ENCODE measurements around the gene SRRM5. TPM values are rescaled to one million over a fixed set of nuclear protein-coding genes. Genes with fewer than 3 reads are reported as not detected.

Gene SRRM5
- total RNA-seq, 1 donor from 2014 or later, result not detected

DNA sequence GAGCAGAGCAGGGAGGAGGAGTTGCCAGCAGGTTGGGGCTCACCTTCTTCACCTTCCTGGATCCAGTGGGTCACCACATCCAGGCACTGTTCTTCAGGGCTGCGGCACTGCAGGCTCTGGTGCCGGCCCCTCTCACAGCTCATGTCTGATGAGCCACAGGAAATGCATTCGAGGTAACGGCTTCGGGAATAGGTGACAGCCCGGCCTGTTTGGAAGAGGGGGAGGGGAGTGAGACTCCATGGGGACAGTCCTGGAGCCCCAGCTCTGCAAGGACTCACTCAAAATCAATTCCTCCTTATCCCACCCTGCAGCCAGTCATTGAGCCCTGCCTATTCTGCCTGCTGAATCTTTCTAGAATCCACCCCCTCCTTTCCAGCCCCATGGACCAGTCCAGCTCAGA is 44.5 kb downstream of the SRRM5 start:
- H3K36me3 ChIP-seq (ENCODE audit: control insufficient read depth, insufficient read depth, low read length), result peaks cover 11% of the 10 kb centered on the region
- no peak for DNase-seq (ENCODE audit: low read depth)
- H3K27me3 ChIP-seq (ENCODE audit: control insufficient read depth, insufficient read depth, low read length), result no peaks in the 10 kb centered on the region
- TF ChIP-seq, protein P1, sequence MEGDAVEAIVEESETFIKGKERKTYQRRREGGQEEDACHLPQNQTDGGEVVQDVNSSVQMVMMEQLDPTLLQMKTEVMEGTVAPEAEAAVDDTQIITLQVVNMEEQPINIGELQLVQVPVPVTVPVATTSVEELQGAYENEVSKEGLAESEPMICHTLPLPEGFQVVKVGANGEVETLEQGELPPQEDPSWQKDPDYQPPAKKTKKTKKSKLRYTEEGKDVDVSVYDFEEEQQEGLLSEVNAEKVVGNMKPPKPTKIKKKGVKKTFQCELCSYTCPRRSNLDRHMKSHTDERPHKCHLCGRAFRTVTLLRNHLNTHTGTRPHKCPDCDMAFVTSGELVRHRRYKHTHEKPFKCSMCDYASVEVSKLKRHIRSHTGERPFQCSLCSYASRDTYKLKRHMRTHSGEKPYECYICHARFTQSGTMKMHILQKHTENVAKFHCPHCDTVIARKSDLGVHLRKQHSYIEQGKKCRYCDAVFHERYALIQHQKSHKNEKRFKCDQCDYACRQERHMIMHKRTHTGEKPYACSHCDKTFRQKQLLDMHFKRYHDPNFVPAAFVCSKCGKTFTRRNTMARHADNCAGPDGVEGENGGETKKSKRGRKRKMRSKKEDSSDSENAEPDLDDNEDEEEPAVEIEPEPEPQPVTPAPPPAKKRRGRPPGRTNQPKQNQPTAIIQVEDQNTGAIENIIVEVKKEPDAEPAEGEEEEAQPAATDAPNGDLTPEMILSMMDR (IDR thresholded peaks at IDR 0.05; ENCODE audit: insufficient read depth, low read length, severe bottlenecking), result no peak
- no peak overlapping the region for H3K4me3 ChIP-seq (ENCODE audit: low read depth, low read length)
- FAIRE-seq, result no peak

DNA sequence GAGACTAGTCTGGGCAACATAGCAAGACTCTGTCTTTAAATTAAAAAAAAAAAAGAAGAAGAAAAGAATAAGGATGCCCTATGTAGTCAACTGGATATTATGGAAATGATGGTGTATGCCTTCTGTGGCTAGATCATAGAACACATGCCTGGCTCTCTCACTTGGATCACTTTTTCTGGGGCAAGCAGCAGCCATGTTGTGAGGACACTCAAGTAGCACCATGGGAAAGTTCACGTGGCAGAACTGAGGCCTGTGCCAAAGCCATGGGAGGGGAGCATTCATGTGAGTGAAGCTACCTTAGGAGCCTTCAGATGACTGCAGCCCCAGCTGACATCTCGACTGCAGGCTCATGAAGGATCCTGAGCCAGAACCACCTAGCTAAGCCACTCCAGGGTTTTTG is 46.1 kb downstream of the SRRM5 start:
- H3K27me3 ChIP-seq (ENCODE audit: control insufficient read depth, insufficient read depth, low read length), result no peaks in the 10 kb centered on the region
- DNase-seq (ENCODE audit: low read depth) (no peak), FAIRE-seq (no peak)
- H3K36me3 ChIP-seq (ENCODE audit: control insufficient read depth, insufficient read depth, low read length), result peaks cover 11% of the 10 kb centered on the region
- no peak overlapping the region for H3K4me3 ChIP-seq (ENCODE audit: low read depth, low read length)
- TF ChIP-seq, protein P1 (IDR thresholded peaks at IDR 0.05; ENCODE audit: insufficient read depth, low read length, severe bottlenecking), result no peak

DNA sequence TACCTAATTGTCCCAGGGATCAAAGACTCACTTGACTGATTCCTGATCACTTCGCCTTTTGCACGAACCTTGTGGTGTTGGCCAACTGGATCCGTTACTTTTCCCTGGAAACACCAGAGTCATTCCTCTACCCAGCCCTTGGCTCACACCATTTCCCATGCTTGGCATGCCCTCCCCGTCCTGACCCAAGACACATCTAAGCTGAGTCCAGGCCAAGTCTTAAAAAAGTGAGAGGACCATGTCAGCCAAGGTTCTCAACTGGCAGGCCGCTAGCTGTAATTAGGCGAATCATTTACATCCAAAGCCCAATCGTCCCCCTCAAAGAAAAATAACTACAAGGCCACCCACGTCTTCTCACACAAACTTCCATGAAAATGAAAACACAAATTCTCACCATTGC is 46.6 kb downstream of the SRRM5 start:
- DNase-seq (ENCODE audit: low read depth) (no peak), FAIRE-seq (no peak)
- Histone ChIP-seq H3K4me3 (ENCODE audit: low read depth, low read length) (no peak overlapping the region), H3K27me3 (ENCODE audit: control insufficient read depth, insufficient read depth, low read length) (no peaks in the 10 kb centered on the region), H3K36me3 (ENCODE audit: control insufficient read depth, insufficient read depth, low read length) (peaks cover 11% of the 10 kb centered on the region)
- TF ChIP-seq, protein P1 (IDR thresholded peaks at IDR 0.05; ENCODE audit: insufficient read depth, low read length, severe bottlenecking), result no peak

DNA sequence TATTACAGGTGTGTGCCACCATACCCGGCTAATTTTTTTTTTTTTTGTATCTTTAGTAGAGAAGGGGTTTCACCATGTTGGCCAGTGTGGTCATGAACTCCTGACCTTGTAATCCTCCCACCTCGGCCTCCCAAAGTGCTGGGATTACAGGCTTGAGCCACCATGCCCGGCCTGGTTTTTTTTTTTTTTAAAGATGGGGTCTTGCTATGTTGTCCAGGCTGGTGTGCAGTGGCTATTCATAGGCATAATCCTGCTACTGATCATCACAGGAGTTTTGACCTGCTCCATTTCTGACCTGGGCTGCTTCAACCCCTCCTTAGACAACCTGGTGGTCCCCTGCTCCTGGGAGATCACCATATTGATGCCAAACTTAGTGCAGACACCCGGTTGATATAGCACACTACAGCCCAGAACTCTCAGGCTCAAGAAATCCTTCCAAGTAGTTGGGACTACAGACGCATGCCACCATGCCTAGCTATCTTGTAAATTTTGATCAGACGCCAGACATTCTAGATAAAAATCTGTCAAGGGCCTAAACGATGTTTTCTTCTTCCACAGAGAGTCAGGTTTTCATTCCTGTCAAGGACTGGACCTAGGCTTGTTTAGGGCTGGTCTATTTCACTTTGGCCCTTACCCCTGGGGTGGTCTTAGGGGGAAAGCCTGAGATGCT is 48.5 kb downstream of the SRRM5 start:
- DNase-seq (ENCODE audit: low read depth) (no peak), FAIRE-seq (no peak)
- H3K27me3 ChIP-seq (ENCODE audit: control insufficient read depth, insufficient read depth, low read length), result no peaks in the 10 kb centered on the region
- H3K36me3 ChIP-seq (ENCODE audit: control insufficient read depth, insufficient read depth, low read length), result peaks cover 13% of the 10 kb centered on the region
- TF ChIP-seq, protein P1 (IDR thresholded peaks at IDR 0.05; ENCODE audit: insufficient read depth, low read length, severe bottlenecking), result no peak
- no peak overlapping the region for H3K4me3 ChIP-seq (ENCODE audit: low read depth, low read length)

GRCh38 chr19:43660971-43661360 is 49.1 kb downstream of the SRRM5 start:
- FAIRE-seq (no peak), DNase-seq (ENCODE audit: low read depth) (no peak)
- Histone ChIP-seq H3K36me3 (ENCODE audit: control insufficient read depth, insufficient read depth, low read length) (peaks cover 12% of the 10 kb centered on the region), H3K4me3 (ENCODE audit: low read depth, low read length) (no peak overlapping the region), H3K27me3 (ENCODE audit: control insufficient read depth, insufficient read depth, low read length) (no peaks in the 10 kb centered on the region)
- TF ChIP-seq, protein P1 (IDR thresholded peaks at IDR 0.05; ENCODE audit: insufficient read depth, low read length, severe bottlenecking), result no peak

GRCh38 chr19:43662487-43662886 is 50.6 kb downstream of the SRRM5 start:
- peaks cover 15% of the 10 kb centered on the region for H3K36me3 ChIP-seq (ENCODE audit: control insufficient read depth, insufficient read depth, low read length)
- H3K27me3 ChIP-seq (ENCODE audit: control insufficient read depth, insufficient read depth, low read length), result no peaks in the 10 kb centered on the region
- DNase-seq (ENCODE audit: low read depth), result no peak
- H3K4me3 ChIP-seq (ENCODE audit: low read depth, low read length), result no peak overlapping the region
- TF ChIP-seq, protein P1 (IDR thresholded peaks at IDR 0.05; ENCODE audit: insufficient read depth, low read length, severe bottlenecking), result peak; percentile 37
- FAIRE-seq, result no peak
